HUES48 (cell line): ENCODE results near the gene NRDC.

Source experiments
- H3K27ac ChIP-seq: one replicate; pipeline ENCODE4 v1.7.0; 2013; ENCODE audit warnings: low read depth, low read length, inconsistent platforms
- H3K27me3 ChIP-seq: 2 replicates; pipeline ENCODE4 v1.6.1; 2013; ENCODE audit warnings: mild to moderate bottlenecking, low read length; ENCODE audit not compliant: control insufficient read depth, insufficient read depth
- H3K36me3 ChIP-seq: 2 replicates; pipeline ENCODE4 v1.6.1; 2013; ENCODE audit warnings: low read length; ENCODE audit not compliant: control insufficient read depth, insufficient read depth
- H3K4me1 ChIP-seq: 2 replicates; pipeline ENCODE4 v1.6.1; 2013; ENCODE audit warnings: mild to moderate bottlenecking, low read length; ENCODE audit not compliant: control insufficient read depth, insufficient read depth
- H3K4me3 ChIP-seq: 2 replicates; pipeline ENCODE4 v1.5.1; 2013; ENCODE audit warnings: mild to moderate bottlenecking, low read depth, low read length
- H3K9ac ChIP-seq: 2 replicates; pipeline ENCODE4 v1.6.1; 2013; ENCODE audit warnings: mild to moderate bottlenecking, low read depth, low read length, moderate library complexity
- H3K9me3 ChIP-seq: 2 replicates; pipeline ENCODE4 v1.6.1; 2013; ENCODE audit warnings: low read length; ENCODE audit not compliant: control insufficient read depth, insufficient read depth

NRDC gene

GRCh38 chr1:51878616-51879336 lies at the start of gene NRDC:
Gene NRDC (minus strand): TSS chr1:51878727. CDS start chr1:51878615, 112 bp downstream.
- Histone ChIP-seq H3K36me3 (no peaks in the 10 kb centered on the region), H3K27me3 (no peaks in the 10 kb centered on the region), H3K4me3 (peak within 1 kb of the TSS; percentile 99), H3K9me3 (no peaks in the 10 kb centered on the region), H3K9ac (peak within 1 kb of the TSS; percentile 95), H3K27ac (peak within 1 kb of the TSS; percentile 99), H3K4me1 (peaks cover 17% of the 10 kb centered on the region)

DNA sequence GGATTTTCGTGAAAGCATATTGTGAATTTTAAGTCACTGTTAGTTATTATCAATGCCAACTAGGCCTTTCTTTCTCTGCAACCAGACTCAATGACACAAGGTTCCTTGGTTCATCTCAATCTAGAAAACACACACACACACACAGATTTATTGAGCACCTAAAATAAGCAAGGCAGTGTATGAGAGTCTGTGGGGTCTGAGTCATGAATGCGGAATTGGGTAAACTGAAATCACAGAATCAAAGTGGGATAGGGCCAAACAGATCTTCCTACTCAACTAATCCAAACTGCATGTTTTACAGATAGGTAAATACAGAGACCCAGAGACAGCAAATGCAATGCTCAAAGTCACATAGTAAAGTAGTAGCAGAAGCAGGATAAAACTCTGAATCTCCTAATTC lies 48.5 kb upstream of the NRDC start:
- Histone ChIP-seq H3K4me3 (no peak overlapping the region), H3K36me3 (peaks cover 37% of the 10 kb centered on the region), H3K4me1 (no peaks in the 10 kb centered on the region), H3K27me3 (no peaks in the 10 kb centered on the region), H3K27ac (no peak overlapping the region), H3K9ac (no peak overlapping the region), H3K9me3 (no peaks in the 10 kb centered on the region)

DNA sequence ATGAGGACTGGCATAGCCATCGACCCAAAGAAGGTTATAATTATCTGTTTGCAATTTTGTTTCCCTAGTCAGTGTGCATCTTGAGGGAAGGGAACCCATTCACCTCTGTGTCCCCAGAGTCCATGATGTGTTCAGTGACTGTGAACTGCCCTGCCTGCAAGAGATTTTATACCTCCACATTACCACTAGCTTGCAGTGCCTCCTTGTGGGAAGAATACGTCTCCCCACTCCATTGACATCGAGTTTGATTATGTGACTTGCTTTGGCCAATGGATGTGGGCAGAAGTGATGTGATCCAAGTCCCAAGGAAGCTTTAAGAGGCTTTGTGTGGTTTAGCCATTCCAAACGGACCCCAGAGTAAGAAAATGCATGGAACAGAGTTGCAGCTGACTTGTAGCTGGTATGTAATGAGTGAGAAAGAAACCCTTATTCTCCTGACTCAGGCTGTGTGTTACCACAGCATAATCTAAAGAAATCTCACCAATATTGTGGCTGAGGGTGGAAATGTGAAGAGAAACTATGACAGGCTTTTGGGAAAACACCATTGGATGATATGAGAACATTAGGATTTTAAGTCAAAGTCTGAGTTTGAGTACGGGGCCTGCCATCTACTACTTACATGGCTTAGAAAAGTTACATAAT lies 47.8 kb upstream of the NRDC start:
- no peaks in the 10 kb centered on the region for H3K9me3 ChIP-seq
- H3K27ac ChIP-seq: no peak overlapping the region
- H3K27me3 ChIP-seq: no peaks in the 10 kb centered on the region
- H3K4me3 ChIP-seq: no peak overlapping the region
- H3K9ac ChIP-seq: no peak overlapping the region
- peaks cover 29% of the 10 kb centered on the region for H3K36me3 ChIP-seq
- H3K4me1 ChIP-seq: no peaks in the 10 kb centered on the region

DNA sequence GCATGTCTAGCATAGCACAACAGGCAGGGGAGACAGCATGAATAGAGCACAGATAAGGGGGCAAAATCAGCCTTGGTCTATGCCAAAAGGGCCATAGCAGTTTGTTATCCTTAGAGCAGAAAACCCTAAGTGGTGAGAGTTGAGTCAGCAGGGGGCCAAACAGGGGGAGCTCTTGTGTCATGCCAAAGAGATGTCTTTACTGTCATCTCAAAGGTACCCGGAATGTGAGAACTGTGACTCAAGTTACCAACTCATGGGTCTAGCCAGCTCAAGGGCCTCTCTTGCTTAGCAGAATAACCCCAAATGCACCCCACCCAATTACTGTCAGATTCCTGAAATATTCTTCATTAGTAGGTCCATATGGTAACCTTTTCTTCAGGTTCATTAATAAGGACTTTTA lies 45.9 kb upstream of the NRDC start:
- Histone ChIP-seq H3K27me3 (no peaks in the 10 kb centered on the region), H3K9ac (no peak overlapping the region), H3K27ac (no peak overlapping the region), H3K9me3 (no peaks in the 10 kb centered on the region), H3K4me3 (no peak overlapping the region), H3K4me1 (peaks cover 6% of the 10 kb centered on the region; the same call in 1 of the 2 replicates), H3K36me3 (peaks cover 23% of the 10 kb centered on the region)

DNA sequence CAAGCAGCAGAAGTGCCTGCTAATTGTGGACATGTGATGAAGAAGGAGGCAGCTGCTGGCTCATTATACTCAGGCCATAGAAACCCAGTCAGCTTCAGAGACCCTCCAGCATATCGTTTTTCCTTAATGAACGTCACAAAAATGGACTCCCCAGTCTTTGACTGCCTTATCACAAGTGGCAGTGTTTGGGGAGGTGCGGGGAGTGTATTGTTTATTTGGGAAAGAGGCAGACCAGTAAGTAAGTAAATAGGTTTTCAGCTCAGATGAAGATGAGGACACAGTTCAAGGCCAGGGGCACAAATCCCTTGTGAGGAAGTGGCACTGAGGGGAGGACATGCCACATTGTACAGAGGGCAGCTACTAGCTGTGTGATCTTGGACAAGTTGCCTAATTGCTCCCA lies 43.5 kb upstream of the NRDC start:
- Histone ChIP-seq H3K36me3 (peaks cover 43% of the 10 kb centered on the region), H3K4me3 (no peak overlapping the region), H3K4me1 (peaks cover 6% of the 10 kb centered on the region; the same call in 1 of the 2 replicates), H3K27ac (no peak overlapping the region), H3K9ac (no peak overlapping the region), H3K9me3 (no peaks in the 10 kb centered on the region), H3K27me3 (no peaks in the 10 kb centered on the region)

DNA sequence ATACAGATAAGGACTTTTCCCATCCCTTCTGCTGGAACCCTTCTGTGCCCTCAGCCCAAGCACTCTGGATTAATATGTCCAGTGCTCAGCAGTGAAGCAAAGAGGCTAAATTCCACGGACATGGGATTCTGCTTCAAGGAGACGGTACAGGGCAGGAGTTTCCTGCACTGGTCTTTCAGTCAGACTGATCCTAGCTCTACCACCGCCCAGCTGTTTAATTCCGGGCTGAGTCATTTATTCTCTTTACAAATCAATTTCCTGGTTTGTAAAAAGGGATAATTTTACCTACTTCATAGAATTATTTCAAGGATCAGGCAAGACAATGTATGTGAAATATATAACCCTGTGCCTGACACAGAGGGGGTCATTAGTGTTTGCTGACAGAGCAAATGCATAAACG lies 41.6 kb upstream of the NRDC start:
- Histone ChIP-seq H3K9me3 (no peaks in the 10 kb centered on the region), H3K27me3 (no peaks in the 10 kb centered on the region), H3K9ac (0 out of 2 replicates have a peak overlapping the region, but pooled peaks have one; percentile 18), H3K4me3 (no peak overlapping the region), H3K27ac (no peak overlapping the region), H3K36me3 (peaks cover 57% of the 10 kb centered on the region), H3K4me1 (peaks cover 6% of the 10 kb centered on the region; the same call in 1 of the 2 replicates)

DNA sequence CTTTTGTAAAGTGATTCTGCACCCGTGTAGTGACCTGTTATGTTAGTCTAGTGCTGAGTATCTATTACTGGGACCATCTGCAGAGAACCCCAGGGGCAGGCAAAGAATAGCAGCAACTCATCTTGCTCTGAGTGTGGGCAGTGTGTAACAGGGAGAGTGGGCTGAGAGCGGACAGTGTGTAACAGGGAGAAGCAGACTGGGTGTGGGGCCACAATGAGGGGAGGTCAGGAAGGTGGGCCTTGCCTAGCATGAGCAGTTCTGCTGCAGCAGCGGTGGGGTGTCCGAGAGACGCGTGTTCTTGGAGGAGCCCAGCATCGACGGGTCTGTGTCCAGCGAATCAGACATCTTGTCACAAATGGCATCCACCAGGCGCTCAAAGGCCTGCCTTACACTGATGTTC lies 41.2 kb upstream of the NRDC start:
- Histone ChIP-seq H3K27ac (no peak overlapping the region), H3K9ac (0 out of 2 replicates have a peak overlapping the region, but pooled peaks have one; percentile 18), H3K4me3 (no peak overlapping the region), H3K4me1 (peaks cover 6% of the 10 kb centered on the region; the same call in 1 of the 2 replicates), H3K36me3 (peaks cover 58% of the 10 kb centered on the region), H3K27me3 (no peaks in the 10 kb centered on the region), H3K9me3 (no peaks in the 10 kb centered on the region)

DNA sequence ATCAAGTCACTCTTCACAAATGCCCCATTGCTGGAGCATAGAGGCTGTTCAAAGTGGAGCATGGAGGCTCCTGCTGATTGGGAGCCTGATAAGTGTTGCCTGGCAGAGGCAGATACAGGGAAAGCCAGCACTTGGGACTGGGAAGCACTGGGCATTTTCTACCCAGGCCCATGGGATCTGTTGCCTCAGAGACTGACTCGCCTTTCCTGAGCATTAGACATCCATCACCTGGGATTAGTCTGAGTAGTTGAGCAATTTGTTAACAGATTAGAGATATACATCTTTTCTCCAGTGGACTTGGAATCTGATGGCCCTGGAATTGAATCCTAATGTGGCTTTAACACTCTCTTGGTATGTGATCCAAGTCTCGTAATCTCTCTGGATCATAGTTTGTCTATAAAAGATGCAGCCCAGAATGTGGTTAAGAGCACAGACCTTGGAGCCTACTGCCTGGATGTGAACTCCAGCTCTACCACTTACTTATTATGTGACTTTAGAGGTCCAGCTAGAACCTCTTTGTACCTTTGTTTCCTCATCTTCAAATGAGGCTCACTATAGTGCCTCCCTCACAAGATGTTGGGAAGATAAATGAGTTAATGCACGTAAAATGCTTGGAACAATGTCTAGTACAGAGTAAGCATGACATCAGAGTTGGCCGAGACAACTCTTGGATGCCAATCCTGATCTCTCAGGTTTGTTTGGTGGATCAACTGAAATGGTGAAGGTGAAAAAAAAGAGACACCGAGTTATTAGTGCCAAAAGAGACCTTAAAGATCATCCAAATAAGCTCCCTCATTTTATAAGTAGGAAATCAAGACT lies 38.3 kb upstream of the NRDC start:
- H3K4me1 ChIP-seq: peaks cover 6% of the 10 kb centered on the region; the same call in 1 of the 2 replicates
- H3K27ac ChIP-seq: no peak overlapping the region
- H3K9ac ChIP-seq: no peak overlapping the region
- no peaks in the 10 kb centered on the region for H3K9me3 ChIP-seq
- no peak overlapping the region for H3K4me3 ChIP-seq
- H3K36me3 ChIP-seq: peaks cover 59% of the 10 kb centered on the region
- H3K27me3 ChIP-seq: no peaks in the 10 kb centered on the region

- H3K9ac ChIP-seq: no peak overlapping the region
- H3K4me1 ChIP-seq: peaks cover 6% of the 10 kb centered on the region
- no peaks in the 10 kb centered on the region for H3K27me3 ChIP-seq
- no peak overlapping the region for H3K4me3 ChIP-seq
- H3K27ac ChIP-seq: no peak overlapping the region
- H3K9me3 ChIP-seq: no peaks in the 10 kb centered on the region
- H3K36me3 ChIP-seq: peaks cover 59% of the 10 kb centered on the region
Measured at GRCh38 chr1:51915951-51916350, 37.4 kb upstream of the NRDC start.

- peaks cover 17% of the 10 kb centered on the region for H3K4me1 ChIP-seq
- H3K9ac ChIP-seq: no peak overlapping the region
- H3K27ac ChIP-seq: no peak overlapping the region
- H3K36me3 ChIP-seq: peaks cover 44% of the 10 kb centered on the region
- no peak overlapping the region for H3K4me3 ChIP-seq
- no peaks in the 10 kb centered on the region for H3K27me3 ChIP-seq
- H3K9me3 ChIP-seq: no peaks in the 10 kb centered on the region
Measured at GRCh38 chr1:51912881-51913280, 34.4 kb upstream of the NRDC start.
